AG04450 (cell line): ENCODE results near the gene TPM1. TPM values are rescaled to one million over a fixed set of nuclear protein-coding genes. Genes with fewer than 3 reads are reported as not detected.
"Not testable (repeated sequence)": the region's sequence is repeated elsewhere in the genome, so short reads cannot be mapped to it uniquely, and the experiment has no call there.

ENCODE experiments used
- CTCF ChIA-PET: fragments of 300-600, 350-600 bp; formaldehyde crosslinking; extraction: SDS; loops from one replicate; lab custom pipeline; 2022; ENCODE audit warnings: antibody characterized with exemption, inconsistent platforms; lab: Charles Lee
- POLR2A ChIA-PET: fragments of 350-600 bp; formaldehyde crosslinking; extraction: SDS; loops from one replicate; lab custom pipeline; 2021; ENCODE audit warnings: antibody characterized with exemption, inconsistent platforms; lab: Yijun Ruan, JAX
- DNase-seq: peaks from one replicate; pipeline ENCODE4 v3.0.0-alpha.2; 2011; ENCODE audit warnings: low read depth, low spot score
- H3K27ac ChIP-seq: one replicate; pipeline ENCODE4 v1.5.1; 2012; ENCODE audit warnings: low read depth, low read length, control low read depth
- H3K27me3 ChIP-seq: one replicate; pipeline ENCODE4 v1.6.0; 2012; ENCODE audit warnings: low read length; ENCODE audit not compliant: control insufficient read depth, insufficient read depth
- H3K4me3 ChIP-seq: 2 replicates; pipeline ENCODE4 v1.5.1; 2011; ENCODE audit warnings: mild to moderate bottlenecking, low read depth, low read length, control low read depth
- H3K9me3 ChIP-seq: 2 replicates; pipeline ENCODE4 v1.5.1; 2012; ENCODE audit warnings: low read length; ENCODE audit not compliant: control insufficient read depth, insufficient read depth
- polyA minus RNA-seq: library from RNA; depleted of rRNA, polyadenylated mRNA; stranded (reverse); fragments of >200 nt; gene quantifications from 2 replicates; pipeline ENCODE4 v1.2.3, GENCODE V29; 2011; rRNA and poly(A)+ RNA removed
- polyA plus RNA-seq: library from polyadenylated mRNA; depleted of rRNA; stranded (reverse); fragments of >200 nt; gene quantifications from 2 replicates; pipeline ENCODE4 v1.2.3, GENCODE V29; 2011; rRNA removed
- TF ChIP-seq, protein P1 (sequence below): IDR thresholded peaks from 2 replicates; pipeline ENCODE4 v1.5.1; 2011; ENCODE audit warnings: low read depth, low read length, control low read depth, inconsistent platforms

TPM1 gene
- 1,162 and 1,348 TPM in 2 replicates for polyA plus RNA-seq
- polyA minus RNA-seq = 575 and 622 TPM in 2 replicates

DNA sequence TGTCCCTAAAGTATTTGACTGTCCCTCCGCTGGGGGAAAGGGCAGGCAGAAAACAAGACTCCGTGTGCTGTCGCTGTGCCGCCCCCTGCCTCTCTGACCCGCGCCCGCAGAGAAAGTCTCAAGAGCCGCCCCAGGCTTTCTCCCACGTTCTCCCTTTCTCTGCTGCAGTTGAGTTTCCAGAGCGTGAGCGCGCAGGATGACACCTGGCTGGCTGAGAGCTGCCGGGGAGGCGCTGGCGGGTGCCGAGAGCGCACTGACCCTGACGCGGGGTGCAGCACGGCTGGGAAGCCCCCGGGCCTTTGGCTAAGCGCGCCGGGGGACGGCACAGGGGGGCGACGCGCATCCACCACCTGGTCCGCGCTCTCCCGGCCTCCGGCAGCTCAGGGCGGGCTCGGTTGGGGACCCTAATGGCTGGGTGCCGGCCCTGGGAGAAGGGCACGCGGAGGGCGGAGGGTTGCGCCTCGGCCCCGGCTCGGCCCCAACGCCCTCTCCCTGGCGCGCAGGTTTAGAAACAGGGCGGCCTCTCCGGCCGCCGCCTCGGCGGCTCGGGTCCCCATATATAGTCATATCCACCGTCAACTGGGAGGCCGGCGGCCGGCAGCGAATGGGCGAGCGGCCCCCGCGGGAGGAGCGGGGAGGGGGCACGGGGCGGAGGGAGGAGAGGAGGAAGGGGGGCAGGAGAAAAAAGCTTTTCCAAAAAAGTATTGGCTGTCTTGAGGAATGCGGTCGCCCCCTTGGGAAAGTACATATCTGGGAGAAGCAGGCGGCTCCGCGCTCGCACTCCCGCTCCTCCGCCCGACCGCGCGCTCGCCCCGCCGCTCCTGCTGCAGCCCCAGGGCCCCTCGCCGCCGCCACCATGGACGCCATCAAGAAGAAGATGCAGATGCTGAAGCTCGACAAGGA is at the start of gene TPM1:
Gene TPM1, plus strand, starts transcription at position 774 of the 903 bp plus-strand sequence. Its CDS starts 83 bp downstream, at position 857.
- TF ChIP-seq, protein P1, sequence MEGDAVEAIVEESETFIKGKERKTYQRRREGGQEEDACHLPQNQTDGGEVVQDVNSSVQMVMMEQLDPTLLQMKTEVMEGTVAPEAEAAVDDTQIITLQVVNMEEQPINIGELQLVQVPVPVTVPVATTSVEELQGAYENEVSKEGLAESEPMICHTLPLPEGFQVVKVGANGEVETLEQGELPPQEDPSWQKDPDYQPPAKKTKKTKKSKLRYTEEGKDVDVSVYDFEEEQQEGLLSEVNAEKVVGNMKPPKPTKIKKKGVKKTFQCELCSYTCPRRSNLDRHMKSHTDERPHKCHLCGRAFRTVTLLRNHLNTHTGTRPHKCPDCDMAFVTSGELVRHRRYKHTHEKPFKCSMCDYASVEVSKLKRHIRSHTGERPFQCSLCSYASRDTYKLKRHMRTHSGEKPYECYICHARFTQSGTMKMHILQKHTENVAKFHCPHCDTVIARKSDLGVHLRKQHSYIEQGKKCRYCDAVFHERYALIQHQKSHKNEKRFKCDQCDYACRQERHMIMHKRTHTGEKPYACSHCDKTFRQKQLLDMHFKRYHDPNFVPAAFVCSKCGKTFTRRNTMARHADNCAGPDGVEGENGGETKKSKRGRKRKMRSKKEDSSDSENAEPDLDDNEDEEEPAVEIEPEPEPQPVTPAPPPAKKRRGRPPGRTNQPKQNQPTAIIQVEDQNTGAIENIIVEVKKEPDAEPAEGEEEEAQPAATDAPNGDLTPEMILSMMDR = no peak
- POLR2A ChIA-PET = interaction anchor here (0.5 to 1.7 kb wide), 35 partner anchors 9 to 284 kb away, joined by 3 to 11 read pairs (median 3); no protein-coding TSS in a partner anchor
- Histone ChIP-seq H3K9me3 (peaks cover 5% of the 10 kb centered on the region), H3K27me3 (no peaks in the 10 kb centered on the region), H3K4me3 (peak within 1 kb of the TSS; percentile 94), H3K27ac (peak within 1 kb of the TSS; percentile 74)
- DNase-seq = peak; percentile 77
- CTCF ChIA-PET = no interaction called here

GRCh38 chr15:62993066-62993465 is 49.5 kb upstream of the TPM1 start:
- ChIA-PET CTCF (no interaction called here), POLR2A (no interaction called here)
- DNase-seq = no peak
- TF ChIP-seq, protein P1 = no peak
- Histone ChIP-seq H3K27ac (no peak overlapping the region), H3K9me3 (0 out of 2 replicates have a peak, but pooled peaks cover 3% of the 10 kb centered on the region), H3K27me3 (no peaks in the 10 kb centered on the region), H3K4me3 (no peak overlapping the region)

DNA sequence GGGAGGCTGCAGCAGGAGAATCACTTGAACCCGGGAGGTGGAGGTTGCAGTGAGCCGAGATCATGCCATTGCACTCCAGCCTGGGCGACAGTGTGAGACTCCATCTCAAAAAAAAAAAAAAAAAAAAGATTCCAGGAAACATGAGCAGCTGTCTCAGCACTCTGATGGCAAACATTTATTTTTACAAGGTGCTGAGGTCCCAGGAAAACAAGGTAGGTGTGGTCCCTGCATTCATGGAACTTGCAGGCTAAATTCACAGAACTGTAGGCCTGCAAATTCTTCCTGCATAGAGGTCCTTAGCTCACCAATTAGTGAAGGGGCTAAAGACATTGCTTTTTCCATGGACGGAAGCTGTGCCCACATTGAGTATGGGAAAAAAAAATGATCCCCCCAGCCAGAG is 48.9 kb upstream of the TPM1 start:
- CTCF ChIA-PET, H3K27ac ChIP-seq, DNase-seq, H3K9me3 ChIP-seq, H3K4me3 ChIP-seq, POLR2A ChIA-PET, H3K27me3 ChIP-seq: not testable (repeated sequence)

DNA sequence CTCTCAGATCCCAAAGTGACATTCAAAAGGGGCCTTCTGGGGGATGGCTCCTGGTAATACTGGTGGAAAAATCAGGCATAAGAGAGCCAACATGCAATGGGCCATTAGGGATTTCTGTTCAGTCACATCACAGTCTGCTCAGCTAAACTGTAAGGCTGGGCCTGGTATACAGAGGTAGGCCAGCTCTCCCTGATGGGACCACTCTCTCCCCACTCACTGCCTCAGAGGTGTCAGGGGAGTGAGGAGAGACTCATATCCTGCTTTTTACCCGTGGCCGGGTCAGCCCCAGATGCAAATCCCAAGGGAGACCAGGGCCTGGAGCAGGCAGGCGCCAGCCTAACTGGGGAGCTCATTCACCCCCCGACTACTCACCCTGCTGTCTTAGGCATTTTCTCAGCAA is 48.1 kb upstream of the TPM1 start:
- ChIA-PET CTCF (no interaction called here), POLR2A (interaction anchor here (0.6 kb wide), 1 partner anchor 50 kb away, joined by 3 read pairs; no protein-coding TSS in a partner anchor)
- no peak overlapping the region for H3K4me3 ChIP-seq
- H3K27ac ChIP-seq = no peak overlapping the region
- H3K9me3 ChIP-seq = 0 out of 2 replicates have a peak, but pooled peaks cover under 1% of the 10 kb centered on the region
- TF ChIP-seq, protein P1 = no peak
- no peaks in the 10 kb centered on the region for H3K27me3 ChIP-seq
- no peak for DNase-seq

GRCh38 chr15:62994975-62995681 is 47.4 kb upstream of the TPM1 start:
- Histone ChIP-seq H3K27me3 (no peaks in the 10 kb centered on the region), H3K27ac (no peak overlapping the region), H3K9me3 (no peaks in the 10 kb centered on the region), H3K4me3 (no peak overlapping the region)
- TF ChIP-seq, protein P1 = no peak
- ChIA-PET POLR2A (no interaction called here), CTCF (no interaction called here)
- no peak for DNase-seq
